Right ventricle myocardium superior (tissue), 1 donor: ENCODE data around the gene STXBP2. TPM values are rescaled to one million over a fixed set of nuclear protein-coding genes. Genes with fewer than 3 reads are reported as not detected.

Source experiments
- ATAC-seq: fragments of 200-7000 bp; cut with Tn5 transposase; one replicate; pipeline ENCODE4 v1.9.1; 2020; ENCODE audit warnings: mild to moderate bottlenecking; ENCODE audit not compliant: poor library complexity
- DNase-seq: peaks from one replicate; pipeline ENCODE4 v3.0.0-alpha.2; 2020
- intact Hi-C: fragments of 100-400 bp; cut with DNase I; formaldehyde crosslinking; loops from one replicate; pipeline ENCODE4 v1.11.2; 2022
- total RNA-seq: library from RNA; stranded (reverse); fragmentation: NEBNext Ultra II Directional; extraction: Animal tissue kit (Norgen Biotek cat#: 25700); gene quantifications from one replicate; pipeline ENCODE4 v1.2.1, GENCODE V29; 2021
- donor health status: DM: no; HTN: yes; CAD: no; lungs with severe emphysema.

Gene STXBP2
- total RNA-seq, 1 donor from 2014 or later = 7.0 TPM

- DNase-seq = no peak
- intact Hi-C loops = no loop called here
- ATAC-seq = no peak
These were observed 25.2 kb upstream of the STXBP2 start for GRCh38 chr19:7611541-7612279.

DNA sequence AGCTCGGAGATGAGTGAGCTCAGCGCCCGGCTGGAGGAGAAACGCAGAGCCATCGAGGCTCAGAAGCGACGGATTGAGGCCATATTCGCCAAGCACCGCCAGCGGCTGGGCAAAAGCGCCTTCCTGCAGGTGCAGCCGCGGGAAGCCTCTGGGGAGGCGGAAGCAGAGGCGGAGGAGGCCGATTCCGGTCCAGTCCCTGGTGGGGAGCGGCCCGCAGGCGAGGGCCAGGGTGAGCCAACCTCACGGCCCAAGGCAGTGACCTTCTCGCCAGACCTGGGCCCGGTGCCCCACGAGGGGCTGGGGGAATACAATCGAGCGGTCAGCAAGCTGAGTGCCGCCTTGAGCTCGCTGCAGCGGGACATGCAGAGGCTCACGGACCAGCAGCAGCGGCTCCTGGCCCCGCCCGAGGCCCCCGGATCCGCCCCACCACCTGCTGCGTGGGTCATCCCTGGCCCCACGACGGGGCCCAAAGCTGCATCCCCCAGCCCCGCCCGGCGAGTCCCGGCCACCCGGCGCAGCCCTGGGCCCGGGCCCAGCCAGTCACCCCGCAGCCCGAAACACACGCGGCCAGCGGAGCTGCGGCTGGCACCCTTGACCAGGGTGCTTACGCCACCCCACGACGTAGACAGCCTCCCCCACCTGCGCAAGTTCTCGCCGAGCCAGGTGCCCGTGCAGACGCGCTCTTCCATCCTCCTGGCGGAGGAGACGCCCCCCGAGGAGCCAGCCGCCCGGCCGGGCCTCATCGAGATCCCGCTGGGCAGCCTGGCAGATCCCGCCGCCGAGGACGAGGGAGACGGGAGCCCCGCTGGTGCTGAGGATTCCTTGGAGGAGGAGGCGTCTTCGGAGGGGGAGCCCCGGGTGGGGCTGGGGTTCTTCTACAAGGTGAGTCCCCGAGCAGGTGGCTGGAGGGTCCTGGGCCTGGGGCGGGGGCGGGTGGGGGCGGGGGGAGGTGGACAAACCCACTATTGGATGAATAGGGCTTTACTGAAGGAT is 24.3 kb upstream of the STXBP2 start:
- intact Hi-C loops = no loop called here
- ATAC-seq (no peak), DNase-seq (no peak)

GRCh38 chr19:7614859-7615741 is 21.8 kb upstream of the STXBP2 start:
- intact Hi-C loops = no loop called here
- ATAC-seq (no peak), DNase-seq (no peak)

- no peak for DNase-seq
- no peak for ATAC-seq
- intact Hi-C loops = no loop called here
These were observed 19.7 kb upstream of the STXBP2 start for GRCh38 chr19:7617172-7617571.

DNA sequence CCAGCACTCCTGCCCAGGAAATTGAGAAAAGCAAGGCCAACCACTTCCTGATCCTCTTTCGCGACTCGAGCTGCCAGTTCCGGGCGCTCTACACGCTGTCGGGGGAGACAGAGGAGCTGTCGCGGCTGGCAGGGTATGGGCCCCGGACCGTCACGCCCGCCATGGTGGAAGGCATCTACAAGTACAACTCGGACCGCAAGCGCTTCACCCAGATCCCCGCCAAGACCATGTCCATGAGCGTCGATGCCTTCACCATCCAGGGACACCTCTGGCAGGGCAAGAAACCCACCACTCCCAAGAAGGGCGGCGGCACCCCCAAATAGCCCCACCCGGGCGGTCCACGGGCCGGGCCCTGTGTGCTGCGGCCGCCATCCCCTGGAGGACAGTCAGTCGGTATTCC is 19.2 kb upstream of the STXBP2 start:
- intact Hi-C loops = no loop called here
- no peak for ATAC-seq
- no peak for DNase-seq

DNA sequence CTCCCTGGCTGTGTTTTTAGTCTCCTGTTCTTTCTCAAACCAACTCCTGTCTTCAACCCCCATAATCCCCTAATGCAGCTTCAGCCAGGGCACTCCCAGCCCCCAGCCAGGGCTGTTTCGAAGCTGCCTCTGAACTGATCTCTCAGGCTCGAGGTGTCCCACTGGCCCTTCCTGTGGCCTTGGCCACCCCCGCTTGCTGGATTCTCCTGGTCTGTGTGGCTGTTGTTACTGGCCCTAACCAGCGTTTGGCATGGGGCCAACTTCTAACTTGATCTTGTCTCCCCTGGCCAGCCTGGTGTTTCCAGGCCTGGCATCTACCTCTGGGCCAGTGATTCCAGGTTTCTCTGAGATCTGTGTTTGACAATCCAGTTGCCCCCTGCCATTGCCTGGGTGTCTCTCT is 18.6 kb upstream of the STXBP2 start:
- intact Hi-C loops = no loop called here
- ATAC-seq (peak; percentile 18), DNase-seq (no peak)

GRCh38 chr19:7618771-7619510 is 18.0 kb upstream of the STXBP2 start:
- intact Hi-C loops = no loop called here
- ATAC-seq (peak; percentile 38), DNase-seq (no peak)

GRCh38 chr19:7619671-7620441 is 17.1 kb upstream of the STXBP2 start:
- intact Hi-C loops = no loop called here
- DNase-seq (no peak), ATAC-seq (no peak)

GRCh38 chr19:7620442-7621412 is 16.2 kb upstream of the STXBP2 start:
- DNase-seq = no peak
- intact Hi-C loops = no loop called here
- ATAC-seq = no peak

GRCh38 chr19:7622933-7623685 is 13.8 kb upstream of the STXBP2 start:
- intact Hi-C loops = no loop called here
- DNase-seq = no peak
- ATAC-seq = no peak

- intact Hi-C loops = no loop called here
- no peak for ATAC-seq
- no peak for DNase-seq
These were observed 12.9 kb upstream of the STXBP2 start for GRCh38 chr19:7623725-7624603.

DNA sequence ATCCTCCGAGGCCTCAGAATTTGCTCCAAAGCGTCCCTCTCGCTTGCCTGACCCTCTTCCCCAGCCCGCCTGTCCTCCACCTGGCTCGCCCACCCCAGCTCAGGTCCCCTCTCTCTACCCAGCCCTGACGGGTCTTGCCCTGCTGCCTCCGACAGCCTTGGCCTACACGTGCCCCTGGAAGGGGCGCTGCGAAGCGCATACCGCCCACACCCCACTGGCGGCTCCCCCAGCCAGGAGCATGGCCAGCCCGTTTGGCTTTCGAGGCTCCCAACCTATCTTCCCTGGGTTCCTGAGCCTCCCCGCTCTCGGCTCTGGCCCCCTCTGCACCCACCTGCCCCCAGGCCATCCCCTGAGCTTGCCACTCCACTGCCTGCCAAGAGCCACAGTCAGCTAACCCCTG is 12.1 kb upstream of the STXBP2 start:
- ATAC-seq (no peak), DNase-seq (no peak)
- intact Hi-C loops = no loop called here

- ATAC-seq (no peak), DNase-seq (no peak)
- intact Hi-C loops = no loop called here
These were observed 11.0 kb upstream of the STXBP2 start for GRCh38 chr19:7625763-7626372.

DNA sequence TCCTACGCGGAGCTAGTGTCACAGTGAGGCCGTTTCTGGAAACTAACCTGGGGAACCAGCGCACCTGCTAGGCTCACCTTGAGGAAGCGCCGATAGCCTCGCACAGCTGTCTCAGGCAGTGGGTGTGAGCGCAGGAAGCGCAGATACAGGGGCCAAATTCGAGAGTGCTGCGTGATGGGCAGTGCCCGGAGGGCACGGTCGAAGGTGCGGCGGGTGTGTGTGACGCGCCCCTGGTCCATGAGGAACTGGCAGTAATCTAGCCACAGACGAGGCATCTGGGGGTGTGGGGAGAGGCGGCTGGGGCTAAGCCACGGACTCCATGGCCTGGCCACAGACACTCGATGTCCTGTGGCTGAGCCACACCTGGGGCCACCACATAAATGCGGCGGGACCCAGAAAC is 9.7 kb upstream of the STXBP2 start:
- no peak for DNase-seq
- no peak for ATAC-seq
- intact Hi-C loops = no loop called here
